ENCODE measurements around the gene CMIP.

GRCh38 chr16:81495321-81496234 is 51.0 kb downstream of the CMIP start:
- TF ChIP-seq POLR2A (IDR thresholded peaks at IDR 0.05) (no peak), CTCF (IDR thresholded peaks at IDR 0.05) (no peak)

Measured in right lobe of liver (tissue), 4 donors.